ENCODE results near the gene NR2C2.
"Not testable (repeated sequence)": the region's sequence is repeated elsewhere in the genome, so short reads cannot be mapped to it uniquely, and the experiment has no call there.

Gene NR2C2

GRCh38 chr3:14947100-14947885 is at the start of gene NR2C2:
TSS of gene NR2C2 (plus strand) at chr3:14947583. CDS start at chr3:15003915, 56,332 bp downstream.
- peak within 1 kb of the TSS; percentile 100 for H3K27ac Mint-ChIP-seq
- peaks cover 3% of the 10 kb centered on the region for H3K27me3 Mint-ChIP-seq (ENCODE audit: low read depth, poor library complexity)
- peaks cover 39% of the 10 kb centered on the region for H3K4me1 Mint-ChIP-seq
- no peaks in the 10 kb centered on the region for H3K9me3 Mint-ChIP-seq
- H3K4me3 Mint-ChIP-seq: peak within 1 kb of the TSS; percentile 94
- H3K36me3 Mint-ChIP-seq (ENCODE audit: low read depth): peaks cover 50% of the 10 kb centered on the region
- TF ChIP-seq CTCF (IDR thresholded peaks at IDR 0.05): no peak
- peak; percentile 85 for DNase-seq

- no peak overlapping the region for H3K27ac Mint-ChIP-seq
- H3K4me1 Mint-ChIP-seq: no peaks in the 10 kb centered on the region
- no peaks in the 10 kb centered on the region for H3K36me3 Mint-ChIP-seq (ENCODE audit: low read depth)
- no peak overlapping the region for H3K4me3 Mint-ChIP-seq
- no peak for DNase-seq
- no peaks in the 10 kb centered on the region for H3K9me3 Mint-ChIP-seq
- H3K27me3 Mint-ChIP-seq (ENCODE audit: low read depth, poor library complexity): peaks cover 12% of the 10 kb centered on the region
- no peak for TF ChIP-seq CTCF (IDR thresholded peaks at IDR 0.05)
Observed at GRCh38 chr3:14898929-14899328, 48.5 kb upstream of the NR2C2 start.

- Mint-ChIP-seq H3K36me3 (ENCODE audit: low read depth) (peaks cover 3% of the 10 kb centered on the region), H3K4me1 (no peaks in the 10 kb centered on the region), H3K27me3 (ENCODE audit: low read depth, poor library complexity) (peaks cover 12% of the 10 kb centered on the region), H3K9me3 (peaks cover 10% of the 10 kb centered on the region), H3K4me3 (no peak overlapping the region), H3K27ac (no peak overlapping the region)
- no peak for TF ChIP-seq CTCF (IDR thresholded peaks at IDR 0.05)
- DNase-seq: no peak
Observed at GRCh38 chr3:14899993-14900618, 47.3 kb upstream of the NR2C2 start.

GRCh38 chr3:14900881-14901873 is 46.2 kb upstream of the NR2C2 start:
- Mint-ChIP-seq H3K27me3 (ENCODE audit: low read depth, poor library complexity) (peaks cover 16% of the 10 kb centered on the region), H3K4me3 (no peak overlapping the region), H3K27ac (peak overlapping the region; percentile 36), H3K36me3 (ENCODE audit: low read depth) (peaks cover 10% of the 10 kb centered on the region), H3K9me3 (peaks cover 20% of the 10 kb centered on the region), H3K4me1 (no peaks in the 10 kb centered on the region)
- no peak for DNase-seq
- no peak for TF ChIP-seq CTCF (IDR thresholded peaks at IDR 0.05)

GRCh38 chr3:14902719-14903118 is 44.7 kb upstream of the NR2C2 start:
- H3K9me3 Mint-ChIP-seq: peaks cover 27% of the 10 kb centered on the region
- DNase-seq: no peak
- peaks cover 10% of the 10 kb centered on the region for H3K36me3 Mint-ChIP-seq (ENCODE audit: low read depth)
- no peak overlapping the region for H3K27ac Mint-ChIP-seq
- H3K4me1 Mint-ChIP-seq: no peaks in the 10 kb centered on the region
- H3K27me3 Mint-ChIP-seq (ENCODE audit: low read depth, poor library complexity): peaks cover 11% of the 10 kb centered on the region
- no peak for TF ChIP-seq CTCF (IDR thresholded peaks at IDR 0.05)
- H3K4me3 Mint-ChIP-seq: no peak overlapping the region

GRCh38 chr3:14903501-14903900 is 43.9 kb upstream of the NR2C2 start:
- H3K27ac Mint-ChIP-seq, DNase-seq, H3K4me1 Mint-ChIP-seq, H3K4me3 Mint-ChIP-seq: not testable (repeated sequence)
- H3K9me3 Mint-ChIP-seq: peaks cover 27% of the 10 kb centered on the region
- peaks cover 11% of the 10 kb centered on the region for H3K27me3 Mint-ChIP-seq (ENCODE audit: low read depth, poor library complexity)
- peaks cover 10% of the 10 kb centered on the region for H3K36me3 Mint-ChIP-seq (ENCODE audit: low read depth)

Measured in nephron progenitor cell (in vitro differentiated cells).